Measurements from ENCODE around the gene UNC80.

Gene UNC80

DNA sequence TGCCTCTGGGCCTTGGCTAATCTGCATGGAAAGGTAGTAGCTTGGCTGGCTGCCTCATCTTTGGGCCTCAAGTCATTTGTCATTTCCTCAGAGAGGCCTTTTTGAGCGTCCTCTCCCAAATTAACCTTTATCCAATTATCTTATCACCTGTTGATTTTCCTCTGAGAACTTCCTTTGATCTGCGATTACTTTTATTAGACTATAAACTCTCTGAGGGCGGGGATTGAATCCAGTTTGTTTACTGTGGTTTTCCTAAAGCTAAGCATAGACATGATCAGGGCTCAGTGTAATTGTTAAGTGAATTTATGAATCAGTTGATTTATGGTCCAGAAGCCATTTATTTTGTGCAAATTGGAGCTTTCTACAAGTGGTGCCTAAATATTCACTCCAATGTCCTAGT, 238.3 kb downstream of the UNC80 start:
- H3K4me3 ChIP-seq (ENCODE audit: low read depth, low read length), result no peak overlapping the region
- TF ChIP-seq, protein P1, sequence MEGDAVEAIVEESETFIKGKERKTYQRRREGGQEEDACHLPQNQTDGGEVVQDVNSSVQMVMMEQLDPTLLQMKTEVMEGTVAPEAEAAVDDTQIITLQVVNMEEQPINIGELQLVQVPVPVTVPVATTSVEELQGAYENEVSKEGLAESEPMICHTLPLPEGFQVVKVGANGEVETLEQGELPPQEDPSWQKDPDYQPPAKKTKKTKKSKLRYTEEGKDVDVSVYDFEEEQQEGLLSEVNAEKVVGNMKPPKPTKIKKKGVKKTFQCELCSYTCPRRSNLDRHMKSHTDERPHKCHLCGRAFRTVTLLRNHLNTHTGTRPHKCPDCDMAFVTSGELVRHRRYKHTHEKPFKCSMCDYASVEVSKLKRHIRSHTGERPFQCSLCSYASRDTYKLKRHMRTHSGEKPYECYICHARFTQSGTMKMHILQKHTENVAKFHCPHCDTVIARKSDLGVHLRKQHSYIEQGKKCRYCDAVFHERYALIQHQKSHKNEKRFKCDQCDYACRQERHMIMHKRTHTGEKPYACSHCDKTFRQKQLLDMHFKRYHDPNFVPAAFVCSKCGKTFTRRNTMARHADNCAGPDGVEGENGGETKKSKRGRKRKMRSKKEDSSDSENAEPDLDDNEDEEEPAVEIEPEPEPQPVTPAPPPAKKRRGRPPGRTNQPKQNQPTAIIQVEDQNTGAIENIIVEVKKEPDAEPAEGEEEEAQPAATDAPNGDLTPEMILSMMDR (IDR thresholded peaks at IDR 0.05; ENCODE audit: control insufficient read depth, extremely low read depth, insufficient read depth), result no peak
- no peak for DNase-seq (ENCODE audit: low read depth)

DNA sequence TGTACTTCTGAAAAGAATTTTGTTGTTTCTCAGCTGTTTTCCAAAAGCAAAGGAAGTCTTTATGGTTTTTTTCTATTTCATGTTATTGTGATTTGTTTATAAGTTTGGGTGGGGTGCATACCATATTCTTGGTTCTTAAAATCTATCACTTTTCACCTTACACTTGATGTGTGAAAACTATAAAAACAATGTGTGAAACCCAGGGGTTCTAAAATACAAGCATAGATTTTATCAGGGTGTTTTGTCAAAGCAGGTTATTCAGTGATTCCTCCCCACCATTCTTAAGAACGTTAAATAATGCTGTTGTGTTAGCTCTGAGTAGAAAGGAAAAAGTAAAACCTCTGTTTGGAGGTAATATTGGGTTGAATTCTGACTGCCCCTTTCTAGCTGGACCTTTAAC, 248.5 kb downstream of the UNC80 start:
- DNase-seq (ENCODE audit: low read depth), result no peak
- TF ChIP-seq, protein P1 (IDR thresholded peaks at IDR 0.05; ENCODE audit: control insufficient read depth, extremely low read depth, insufficient read depth), result no peak

DNA sequence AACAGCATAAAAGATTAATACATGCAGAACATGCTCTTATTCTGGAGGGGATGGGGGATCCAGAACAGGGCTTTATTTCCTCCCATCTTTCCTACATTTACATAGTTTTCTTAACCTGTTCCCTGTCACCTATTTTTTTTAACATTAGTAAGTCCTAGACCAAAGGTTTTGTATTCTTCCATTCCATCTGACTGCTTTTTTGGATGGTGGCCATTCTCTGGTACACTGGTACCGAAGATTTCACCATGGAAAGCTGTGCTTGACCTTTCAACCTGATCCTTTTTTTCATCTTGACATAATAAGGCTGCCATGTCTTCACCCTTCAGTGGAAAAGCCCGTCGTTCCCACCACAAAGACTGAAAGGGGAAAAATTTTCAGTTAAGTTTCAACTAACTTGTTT, 251.2 kb downstream of the UNC80 start:
- TF ChIP-seq, protein P1 (IDR thresholded peaks at IDR 0.05; ENCODE audit: control insufficient read depth, extremely low read depth, insufficient read depth), result no peak
- DNase-seq (ENCODE audit: low read depth), result no peak
- H3K4me3 ChIP-seq (ENCODE audit: low read depth, low read length), result no peak overlapping the region

More for the DNA sequence above, 248.5 kb downstream of the UNC80 start:
- H3K4me3 ChIP-seq (ENCODE audit: low read depth, low read length), result no peak overlapping the region

DNA sequence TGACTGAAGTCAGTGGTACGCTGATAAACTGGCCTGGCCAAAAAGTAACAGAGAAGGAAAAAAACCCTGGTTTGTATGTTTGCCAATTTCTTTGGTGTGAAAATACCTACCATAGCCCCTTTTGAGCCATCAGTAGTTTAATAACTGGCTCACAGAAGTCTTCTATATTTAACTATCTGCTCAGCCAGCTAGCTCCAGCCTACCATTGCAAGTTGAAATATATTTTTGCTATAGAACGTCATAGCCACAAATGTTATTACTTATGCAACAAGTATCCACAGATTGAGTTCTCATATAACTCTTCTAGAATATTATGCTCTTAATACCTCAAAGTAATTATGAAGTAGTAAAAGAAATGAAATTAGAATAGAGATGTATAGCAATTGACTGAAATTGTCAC, 256.0 kb downstream of the UNC80 start:
- TF ChIP-seq, protein P1 (IDR thresholded peaks at IDR 0.05; ENCODE audit: control insufficient read depth, extremely low read depth, insufficient read depth), result no peak
- no peak for DNase-seq (ENCODE audit: low read depth)
- H3K4me3 ChIP-seq (ENCODE audit: low read depth, low read length), result no peak overlapping the region

DNA sequence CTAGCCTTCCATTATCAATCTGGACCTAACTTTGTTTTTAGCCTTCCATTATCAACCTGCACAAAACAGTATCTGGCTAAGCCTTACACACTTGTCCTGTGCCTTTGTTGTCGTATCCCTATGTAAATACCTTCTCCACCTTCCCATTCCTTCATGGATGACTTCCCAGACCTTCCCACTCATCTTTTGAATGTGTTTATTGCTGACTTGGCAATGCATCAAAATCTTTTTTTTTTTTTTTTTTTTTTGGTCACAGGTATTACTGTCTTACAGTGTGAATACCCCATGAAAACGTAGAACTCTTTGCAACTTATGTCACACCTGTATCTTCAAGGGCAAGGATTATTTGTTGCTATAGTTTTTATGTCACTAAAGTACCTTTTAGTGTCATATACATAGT, 256.5 kb downstream of the UNC80 start:
- DNase-seq (ENCODE audit: low read depth), result peak; percentile 41
- no peak overlapping the region for H3K4me3 ChIP-seq (ENCODE audit: low read depth, low read length)
- TF ChIP-seq, protein P1 (IDR thresholded peaks at IDR 0.05; ENCODE audit: control insufficient read depth, extremely low read depth, insufficient read depth), result no peak

DNA sequence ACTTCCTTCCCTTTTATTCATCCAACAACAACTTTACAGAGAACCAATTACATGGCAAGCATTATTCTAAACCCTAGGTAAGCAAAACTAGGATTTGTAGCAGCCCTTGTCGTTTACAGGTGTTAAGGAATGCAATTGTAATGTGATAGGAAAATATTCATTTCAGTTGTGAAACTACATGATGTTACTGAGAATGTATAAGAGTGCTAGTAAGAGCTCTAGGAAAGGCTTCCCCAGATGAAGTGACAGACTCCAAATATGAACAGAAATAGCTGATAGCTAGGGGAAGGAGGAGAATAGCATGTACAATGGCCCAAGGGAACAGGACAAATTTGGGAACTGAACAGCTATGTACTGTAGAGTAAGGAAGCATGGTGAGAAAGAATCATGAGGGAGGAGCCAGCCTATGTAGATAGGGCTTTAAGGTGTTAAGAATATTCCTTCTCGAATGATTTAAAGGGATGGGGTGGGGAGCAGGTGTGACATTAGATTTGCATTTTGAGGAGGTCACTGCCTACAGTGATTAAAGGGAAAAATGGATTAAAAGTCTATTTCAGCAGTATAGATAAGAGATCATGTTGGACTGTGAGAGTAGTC, 262.6 kb downstream of the UNC80 start:
- TF ChIP-seq, protein P1 (IDR thresholded peaks at IDR 0.05; ENCODE audit: control insufficient read depth, extremely low read depth, insufficient read depth), result no peak
- no peak for DNase-seq (ENCODE audit: low read depth)
- no peak overlapping the region for H3K4me3 ChIP-seq (ENCODE audit: low read depth, low read length)

DNA sequence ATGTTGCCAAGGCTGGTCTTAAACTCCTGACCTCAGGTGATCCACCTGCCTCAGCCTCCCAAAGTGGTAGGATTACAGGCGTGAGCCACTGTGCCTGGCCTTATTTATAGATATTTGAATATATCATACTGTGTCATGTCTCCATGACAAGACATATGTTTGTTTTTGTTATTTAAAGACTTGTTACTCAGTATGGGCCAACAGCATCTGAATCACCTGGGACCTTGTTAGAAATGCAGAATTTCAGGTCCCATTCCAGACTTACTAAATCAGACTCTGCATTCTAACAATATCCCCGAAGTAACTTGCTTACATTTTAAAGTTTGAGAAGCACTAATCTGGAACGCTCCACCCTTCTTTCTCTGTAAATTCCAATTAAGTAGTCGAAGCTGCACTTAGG, 264.0 kb downstream of the UNC80 start:
- no peak overlapping the region for H3K4me3 ChIP-seq (ENCODE audit: low read depth, low read length)
- no peak for DNase-seq (ENCODE audit: low read depth)
- TF ChIP-seq, protein P1 (IDR thresholded peaks at IDR 0.05; ENCODE audit: control insufficient read depth, extremely low read depth, insufficient read depth), result no peak

Data from LNCaP clone FGC (cell line).